ENCODE data around the gene RBFA. TPM values are rescaled to one million over a fixed set of nuclear protein-coding genes. Genes with fewer than 3 reads are reported as not detected.
"Not testable (repeated sequence)": the region's sequence is repeated elsewhere in the genome, so short reads cannot be mapped to it uniquely, and the experiment has no call there.

Gene RBFA
- polyA plus RNA-seq, 1 of the 3 experiments (the other 2 are of a cell fraction), result 57.6 TPM

- TF ChIP-seq, protein P1, sequence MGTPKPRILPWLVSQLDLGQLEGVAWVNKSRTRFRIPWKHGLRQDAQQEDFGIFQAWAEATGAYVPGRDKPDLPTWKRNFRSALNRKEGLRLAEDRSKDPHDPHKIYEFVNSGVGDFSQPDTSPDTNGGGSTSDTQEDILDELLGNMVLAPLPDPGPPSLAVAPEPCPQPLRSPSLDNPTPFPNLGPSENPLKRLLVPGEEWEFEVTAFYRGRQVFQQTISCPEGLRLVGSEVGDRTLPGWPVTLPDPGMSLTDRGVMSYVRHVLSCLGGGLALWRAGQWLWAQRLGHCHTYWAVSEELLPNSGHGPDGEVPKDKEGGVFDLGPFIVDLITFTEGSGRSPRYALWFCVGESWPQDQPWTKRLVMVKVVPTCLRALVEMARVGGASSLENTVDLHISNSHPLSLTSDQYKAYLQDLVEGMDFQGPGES (IDR thresholded peaks at IDR 0.05; ENCODE audit: low read depth, low read length), result no peak
- TF ChIP-seq RAD21 (IDR thresholded peaks at IDR 0.05; ENCODE audit: low read length), result no peak
These were observed 7.9 kb upstream of the RBFA start (continued) for GRCh38 chr18:80026363-80026762.

DNA sequence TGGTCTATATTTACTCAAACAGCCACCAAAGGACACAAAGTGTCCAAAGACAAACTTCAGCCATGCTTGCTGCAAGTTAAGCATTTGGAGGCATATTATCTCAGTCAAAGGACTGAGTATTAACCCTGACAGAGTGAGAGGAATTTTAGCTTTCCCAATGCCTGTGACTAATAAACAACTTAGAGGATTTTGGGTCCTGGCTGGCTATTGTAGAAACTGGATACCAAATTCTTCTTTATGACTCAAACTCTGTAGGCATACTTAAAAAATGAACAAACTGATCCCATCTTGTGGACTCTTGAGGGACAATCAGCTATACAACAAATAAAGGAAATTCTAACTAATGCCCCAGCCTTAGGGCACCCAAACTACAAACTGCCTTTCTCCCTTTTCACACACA, 6.5 kb upstream of the RBFA start:
- H3K4me3 ChIP-seq (ENCODE audit: low read depth in 2 of 2, low read length in 1 of 2); DNase-seq; H3K4me1 ChIP-seq (ENCODE audit: control insufficient read depth in 1 of 2, insufficient read depth in 2 of 2, low read depth in 1 of 2, low read length in 1 of 2); H3K9ac ChIP-seq; H3K27me3 ChIP-seq (ENCODE audit: insufficient read depth); H3K27ac ChIP-seq (ENCODE audit: low read depth in 2 of 2, low read length in 1 of 2); H3F3A ChIP-seq (replicated peaks; ENCODE audit: insufficient read depth); H4K20me1 ChIP-seq (ENCODE audit: insufficient read depth); H3K79me2 ChIP-seq (ENCODE audit: insufficient read depth); POLR2A ChIA-PET; H3K9me2 ChIP-seq; H3K4me2 ChIP-seq; H2AFZ ChIP-seq (ENCODE audit: low read depth); H3K36me3 ChIP-seq (replicated peaks in 1 of 2; ENCODE audit: control insufficient read depth in 1 of 2, insufficient read depth in 2 of 2, low read length in 1 of 2); CTCF ChIA-PET: not testable (repeated sequence)
- 0 out of 2 replicates have a peak, but pooled peaks cover 11% of the 10 kb centered on the region for H3K9me3 ChIP-seq

GRCh38 chr18:80029690-80030089, 4.5 kb upstream of the RBFA start:
- POLR2A ChIA-PET, result no interaction called here
- no peaks in the 10 kb centered on the region for H3K36me3 ChIP-seq (replicated peaks in 1 of 2; ENCODE audit: control insufficient read depth in 1 of 2, insufficient read depth in 2 of 2, low read length in 1 of 2)
- DNase-seq, result no peak
- H3K9me2 ChIP-seq, result no peaks in the 10 kb centered on the region
- 0 out of 2 replicates have a peak, but pooled peaks cover 3% of the 10 kb centered on the region for H3K9me3 ChIP-seq
- H3K4me2 ChIP-seq, result no peak overlapping the region
- H2AFZ ChIP-seq (ENCODE audit: low read depth), result no peak overlapping the region
- H4K20me1 ChIP-seq (ENCODE audit: insufficient read depth), result no peaks in the 10 kb centered on the region
- TF ChIP-seq TCF12 (IDR thresholded peaks at IDR 0.05) (no peak), POLR2AphosphoS5 (IDR thresholded peaks at IDR 0.05; ENCODE audit: low read depth, low read length) (no peak), TEAD4 (IDR thresholded peaks at IDR 0.05; ENCODE audit: borderline replicate concordance, insufficient read depth) (no peak), ZBTB33 (IDR thresholded peaks at IDR 0.05; ENCODE audit: borderline replicate concordance, low read depth) (no peak), FOSL2 (IDR thresholded peaks at IDR 0.05; ENCODE audit: borderline replicate concordance, low read depth) (no peak), FOXJ3 (CRISPR knock-in tag; IDR thresholded peaks at IDR 0.05) (no peak), TAF1 (IDR thresholded peaks at IDR 0.05; ENCODE audit: borderline replicate concordance, low read depth, low read length) (no peak), RCOR1 (IDR thresholded peaks at IDR 0.05; ENCODE audit: low read length) (no peak), MXI1 (IDR thresholded peaks at IDR 0.05; ENCODE audit: low read depth, low read length) (no peak), MEF2A (IDR thresholded peaks at IDR 0.05; ENCODE audit: borderline replicate concordance, low read depth) (no peak), RAD21 (IDR thresholded peaks at IDR 0.05; ENCODE audit: low read length) (no peak)
- TF ChIP-seq, protein P2, sequence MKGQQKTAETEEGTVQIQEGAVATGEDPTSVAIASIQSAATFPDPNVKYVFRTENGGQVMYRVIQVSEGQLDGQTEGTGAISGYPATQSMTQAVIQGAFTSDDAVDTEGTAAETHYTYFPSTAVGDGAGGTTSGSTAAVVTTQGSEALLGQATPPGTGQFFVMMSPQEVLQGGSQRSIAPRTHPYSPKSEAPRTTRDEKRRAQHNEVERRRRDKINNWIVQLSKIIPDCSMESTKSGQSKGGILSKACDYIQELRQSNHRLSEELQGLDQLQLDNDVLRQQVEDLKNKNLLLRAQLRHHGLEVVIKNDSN (IDR thresholded peaks at IDR 0.05; ENCODE audit: borderline replicate concordance, low read depth), result no peak
- TF ChIP-seq, protein P3, sequence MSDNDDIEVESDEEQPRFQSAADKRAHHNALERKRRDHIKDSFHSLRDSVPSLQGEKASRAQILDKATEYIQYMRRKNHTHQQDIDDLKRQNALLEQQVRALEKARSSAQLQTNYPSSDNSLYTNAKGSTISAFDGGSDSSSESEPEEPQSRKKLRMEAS (IDR thresholded peaks at IDR 0.05; ENCODE audit: low read depth), result no peak
- TF ChIP-seq, protein P4, sequence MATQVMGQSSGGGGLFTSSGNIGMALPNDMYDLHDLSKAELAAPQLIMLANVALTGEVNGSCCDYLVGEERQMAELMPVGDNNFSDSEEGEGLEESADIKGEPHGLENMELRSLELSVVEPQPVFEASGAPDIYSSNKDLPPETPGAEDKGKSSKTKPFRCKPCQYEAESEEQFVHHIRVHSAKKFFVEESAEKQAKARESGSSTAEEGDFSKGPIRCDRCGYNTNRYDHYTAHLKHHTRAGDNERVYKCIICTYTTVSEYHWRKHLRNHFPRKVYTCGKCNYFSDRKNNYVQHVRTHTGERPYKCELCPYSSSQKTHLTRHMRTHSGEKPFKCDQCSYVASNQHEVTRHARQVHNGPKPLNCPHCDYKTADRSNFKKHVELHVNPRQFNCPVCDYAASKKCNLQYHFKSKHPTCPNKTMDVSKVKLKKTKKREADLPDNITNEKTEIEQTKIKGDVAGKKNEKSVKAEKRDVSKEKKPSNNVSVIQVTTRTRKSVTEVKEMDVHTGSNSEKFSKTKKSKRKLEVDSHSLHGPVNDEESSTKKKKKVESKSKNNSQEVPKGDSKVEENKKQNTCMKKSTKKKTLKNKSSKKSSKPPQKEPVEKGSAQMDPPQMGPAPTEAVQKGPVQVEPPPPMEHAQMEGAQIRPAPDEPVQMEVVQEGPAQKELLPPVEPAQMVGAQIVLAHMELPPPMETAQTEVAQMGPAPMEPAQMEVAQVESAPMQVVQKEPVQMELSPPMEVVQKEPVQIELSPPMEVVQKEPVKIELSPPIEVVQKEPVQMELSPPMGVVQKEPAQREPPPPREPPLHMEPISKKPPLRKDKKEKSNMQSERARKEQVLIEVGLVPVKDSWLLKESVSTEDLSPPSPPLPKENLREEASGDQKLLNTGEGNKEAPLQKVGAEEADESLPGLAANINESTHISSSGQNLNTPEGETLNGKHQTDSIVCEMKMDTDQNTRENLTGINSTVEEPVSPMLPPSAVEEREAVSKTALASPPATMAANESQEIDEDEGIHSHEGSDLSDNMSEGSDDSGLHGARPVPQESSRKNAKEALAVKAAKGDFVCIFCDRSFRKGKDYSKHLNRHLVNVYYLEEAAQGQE (IDR thresholded peaks at IDR 0.05; ENCODE audit: low read depth, low read length), result no peak
- H3K4me3 ChIP-seq (ENCODE audit: low read depth in 2 of 2, low read length in 1 of 2), result no peak overlapping the region
- CTCF ChIA-PET, result interaction anchor here (0.6 kb wide), 1 partner anchor 115 kb away, joined by 3 read pairs; no protein-coding TSS in a partner anchor
- H3K9ac ChIP-seq, result no peak overlapping the region
- no peak overlapping the region for H3K27ac ChIP-seq (ENCODE audit: low read depth in 2 of 2, low read length in 1 of 2)
- peaks cover 0 to 2% of the 10 kb centered on the region in 2 experiments; a peak in 1 of 4 replicates for H3K4me1 ChIP-seq (ENCODE audit: control insufficient read depth in 1 of 2, insufficient read depth in 2 of 2, low read depth in 1 of 2, low read length in 1 of 2)
- WGBS (ENCODE audit: low lambda C conversion rate), result 67% methylated on average over 1 of the region's 1 CpG
- H3K27me3 ChIP-seq (ENCODE audit: insufficient read depth), result no peaks in the 10 kb centered on the region
- no peaks in the 10 kb centered on the region for H3F3A ChIP-seq (replicated peaks; ENCODE audit: insufficient read depth)
- peaks cover 2% of the 10 kb centered on the region for H3K79me2 ChIP-seq (ENCODE audit: insufficient read depth)
